ENCODE measurements around the gene PLSCR4.

The PLSCR4 gene

GRCh38 chr3:146195030-146195429 lies 55.9 kb downstream of the PLSCR4 start:
- no peak for DNase-seq (ENCODE audit: low read depth in 2 of 2)

DNA sequence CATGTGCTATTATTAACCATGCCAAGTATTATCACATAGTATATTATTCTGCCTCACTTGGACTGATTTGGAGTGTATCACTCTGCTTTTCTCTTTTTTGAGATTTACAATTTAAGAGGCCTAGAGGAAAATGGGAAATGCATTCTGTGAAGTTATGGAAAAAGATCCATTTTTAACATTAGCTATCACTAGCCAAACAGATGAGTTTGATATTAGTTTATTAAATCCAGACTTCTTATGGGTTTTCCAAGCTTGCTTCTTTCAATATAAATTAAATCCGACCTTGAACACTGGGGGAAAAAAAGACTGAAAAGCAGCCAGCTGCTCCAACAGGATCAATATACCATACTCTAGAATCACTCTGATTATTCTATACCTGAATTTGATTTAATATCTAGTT lies 59.9 kb downstream of the PLSCR4 start:
- DNase-seq (ENCODE audit: low read depth in 2 of 2) = no peak

- DNase-seq (ENCODE audit: low read depth in 2 of 2) = peak in 1 of 2 donors; percentile 0
Observed at GRCh38 chr3:146189519-146190173, 61.3 kb downstream of the PLSCR4 start.

- DNase-seq (ENCODE audit: low read depth in 2 of 2) = no peak
Observed at GRCh38 chr3:146187334-146187950, 63.5 kb downstream of the PLSCR4 start.

DNA sequence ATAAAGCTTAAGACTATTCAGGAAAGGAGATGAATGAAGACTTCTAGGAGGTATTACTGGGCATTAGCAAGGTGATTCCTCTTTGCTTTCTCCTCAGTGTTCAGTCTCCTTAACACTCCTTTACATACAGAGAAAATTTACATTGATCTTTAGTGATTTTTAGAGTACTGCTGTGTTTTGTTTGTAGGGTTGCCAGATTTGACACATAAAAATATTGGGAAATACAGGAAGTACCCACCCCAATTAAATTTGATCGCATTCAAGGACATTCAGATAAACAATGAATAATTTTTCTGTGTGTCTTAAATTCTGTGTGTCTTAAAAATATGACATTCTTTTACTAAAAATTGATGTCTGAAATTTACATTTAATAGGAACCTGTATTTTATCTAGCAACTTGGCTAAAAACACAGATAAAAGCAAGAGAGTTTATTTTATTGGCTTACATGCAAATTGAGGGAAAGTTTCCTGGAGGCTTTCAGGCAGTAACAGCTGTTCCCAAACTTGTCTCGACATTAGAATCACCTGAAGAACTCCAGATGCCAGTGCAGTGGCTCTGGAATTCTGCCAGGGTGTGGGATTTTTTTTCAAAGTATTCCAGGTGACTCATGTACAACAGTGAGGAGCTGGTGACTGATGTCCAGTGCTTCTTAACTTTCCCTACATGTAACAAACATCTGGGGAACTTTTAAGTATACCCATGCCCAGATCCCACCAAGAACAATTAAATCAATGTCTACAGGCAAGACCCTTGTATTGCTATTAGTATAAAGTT lies 66.5 kb downstream of the PLSCR4 start:
- no peak for DNase-seq (ENCODE audit: low read depth in 2 of 2)

GRCh38 chr3:146181216-146181615 lies 69.7 kb downstream of the PLSCR4 start:
- DNase-seq (ENCODE audit: low read depth in 2 of 2) = no peak

DNA sequence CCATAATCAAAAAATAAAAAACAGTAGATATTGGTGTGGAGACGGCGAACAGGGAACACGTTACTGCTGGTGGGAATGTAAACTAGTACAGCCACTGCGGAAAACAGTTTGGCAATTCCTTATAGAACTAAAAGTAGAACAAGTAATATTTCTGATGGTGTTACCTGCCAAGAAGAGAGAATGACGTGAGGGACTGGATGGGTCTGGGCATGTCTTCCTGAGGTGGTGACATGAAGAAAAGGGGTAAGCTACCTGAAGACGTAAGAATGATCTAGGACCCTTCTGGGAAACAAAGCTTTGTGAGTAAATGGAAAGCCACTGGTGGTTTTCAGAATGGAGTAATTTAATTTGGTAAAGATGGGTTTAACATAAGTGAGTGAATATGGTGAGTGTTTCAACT lies 70.5 kb downstream of the PLSCR4 start:
- no peak for DNase-seq (ENCODE audit: low read depth in 2 of 2)

DNA sequence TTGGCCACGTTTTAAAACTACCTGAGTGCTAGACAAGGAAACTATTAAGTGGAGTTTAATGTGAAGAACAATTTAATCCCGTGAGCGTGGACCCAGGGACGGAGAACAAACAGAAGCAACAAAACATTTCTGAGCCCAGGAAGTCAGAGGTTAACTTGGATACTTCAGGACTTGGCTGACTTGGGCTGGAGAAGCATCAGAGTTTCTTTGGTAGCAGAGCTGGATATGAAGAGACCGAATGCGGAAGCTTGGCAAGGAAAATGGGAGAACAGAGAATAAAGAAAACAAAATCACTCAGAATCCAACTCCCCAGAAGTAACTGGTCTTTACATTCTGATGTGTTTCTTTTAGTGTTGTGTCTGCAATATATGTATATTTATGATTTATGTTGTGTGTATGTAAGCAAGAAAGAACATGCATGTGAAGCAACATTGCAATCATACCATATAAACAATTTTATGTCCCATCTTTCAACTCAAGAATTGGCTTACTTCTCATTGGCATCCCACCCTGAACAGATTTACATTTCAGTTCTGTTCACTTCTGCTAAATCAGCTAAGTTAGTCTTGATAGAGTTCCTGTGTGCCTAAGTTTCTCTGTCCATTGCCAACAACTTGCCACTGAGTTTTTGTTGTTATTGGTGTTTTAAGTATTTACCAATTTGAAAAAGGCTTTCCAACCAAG lies 72.8 kb downstream of the PLSCR4 start:
- no peak for DNase-seq (ENCODE audit: low read depth in 2 of 2)

GRCh38 chr3:146177519-146177918 lies 73.4 kb downstream of the PLSCR4 start:
- DNase-seq (ENCODE audit: low read depth in 2 of 2) = no peak

GRCh38 chr3:146177072-146177471 lies 73.8 kb downstream of the PLSCR4 start:
- DNase-seq (ENCODE audit: low read depth in 2 of 2) = no peak

GRCh38 chr3:146172586-146172985 lies 78.3 kb downstream of the PLSCR4 start:
- no peak for DNase-seq (ENCODE audit: low read depth in 2 of 2)

- no peak for DNase-seq (ENCODE audit: low read depth in 2 of 2)
Observed at GRCh38 chr3:146170591-146170990, 80.3 kb downstream of the PLSCR4 start.

- DNase-seq (ENCODE audit: low read depth in 2 of 2) = no peak
Observed at GRCh38 chr3:146169891-146170290, 81.0 kb downstream of the PLSCR4 start.

DNA sequence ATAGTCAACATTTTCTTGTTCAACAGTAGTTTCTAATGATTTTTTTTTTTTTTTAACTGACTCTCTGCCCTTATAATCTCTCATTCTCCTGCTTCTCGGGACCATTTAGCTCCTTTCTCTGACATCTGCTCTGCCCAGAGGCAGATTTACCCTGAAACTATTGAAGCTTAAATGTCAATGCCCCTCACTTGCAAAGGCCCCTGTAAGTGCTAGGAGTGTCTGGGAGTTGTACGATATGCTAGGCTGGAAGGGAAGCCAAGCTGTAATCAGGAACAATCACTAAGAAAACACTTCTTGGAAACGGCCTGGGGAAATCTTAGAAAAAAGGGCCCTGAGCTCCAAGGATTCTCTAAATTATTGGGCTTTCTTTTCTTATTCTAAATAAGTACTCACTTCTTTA lies 84.1 kb downstream of the PLSCR4 start:
- DNase-seq (ENCODE audit: low read depth in 2 of 2) = no peak

GRCh38 chr3:146166415-146166821 lies 84.5 kb downstream of the PLSCR4 start:
- no peak for DNase-seq (ENCODE audit: low read depth in 2 of 2)

- no peak for DNase-seq (ENCODE audit: low read depth in 2 of 2)
Observed at GRCh38 chr3:146165877-146166276, 85.0 kb downstream of the PLSCR4 start.

DNA sequence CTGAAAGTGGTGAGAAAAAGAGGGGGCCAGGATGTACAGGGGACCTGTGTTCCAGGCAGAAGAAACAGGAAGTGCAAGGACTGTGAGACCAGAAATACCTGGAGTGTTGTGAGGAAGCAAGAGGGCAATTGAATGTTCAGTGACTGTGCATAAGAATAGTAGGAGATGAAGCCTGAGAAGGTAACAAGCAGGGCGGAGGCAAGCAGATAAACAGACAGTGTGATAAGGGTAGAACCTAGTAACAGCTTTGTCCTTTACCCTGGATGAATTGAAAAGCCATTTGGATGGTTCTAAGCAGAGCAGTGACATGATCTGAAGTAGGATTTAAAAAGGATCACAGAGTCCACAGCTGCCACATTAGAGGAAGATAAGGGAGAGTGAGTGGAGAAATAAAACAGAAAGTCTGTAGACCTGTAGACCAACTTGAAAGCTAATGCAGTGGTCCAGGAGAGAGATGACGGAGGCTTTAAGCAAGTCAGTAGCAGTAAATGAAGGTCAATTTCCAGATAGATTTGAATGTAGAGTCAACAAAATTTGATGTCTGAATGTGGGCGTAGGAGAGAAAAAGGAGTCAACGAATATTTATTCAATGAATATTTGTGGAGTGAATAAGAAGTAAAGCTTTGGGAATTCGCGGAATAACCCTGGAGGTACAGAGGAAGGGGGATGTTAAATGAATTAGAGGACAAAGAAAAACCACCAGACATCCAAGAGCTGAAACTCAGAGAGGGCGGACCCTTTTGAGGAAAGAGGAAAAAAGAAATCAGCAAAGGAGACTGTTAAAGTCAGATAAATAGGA lies 85.7 kb downstream of the PLSCR4 start:
- DNase-seq (ENCODE audit: low read depth in 2 of 2) = no peak

GRCh38 chr3:146164506-146164905 lies 86.4 kb downstream of the PLSCR4 start:
- DNase-seq (ENCODE audit: low read depth in 2 of 2) = no peak

- DNase-seq (ENCODE audit: low read depth in 2 of 2) = no peak
Observed at GRCh38 chr3:146164071-146164470, 86.8 kb downstream of the PLSCR4 start.

DNA sequence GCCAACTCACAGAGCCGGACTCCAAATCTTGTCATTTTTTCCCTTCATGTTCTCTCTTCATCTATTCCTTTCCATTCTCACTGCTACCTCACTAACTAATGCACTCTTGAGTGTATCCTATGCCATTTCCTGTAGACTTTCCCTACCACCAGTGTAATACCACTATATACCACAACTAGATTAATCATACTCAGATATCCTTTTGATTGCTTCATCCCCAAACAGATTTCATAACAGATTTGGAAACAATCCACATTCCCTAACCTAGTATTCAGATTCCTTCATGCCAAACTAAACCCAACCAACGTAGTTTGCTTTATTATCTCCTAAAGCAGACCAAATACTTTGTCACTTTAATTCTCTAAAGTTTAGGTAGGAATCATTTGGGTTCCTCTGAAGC lies 87.3 kb downstream of the PLSCR4 start:
- no peak for DNase-seq (ENCODE audit: low read depth in 2 of 2)

GRCh38 chr3:146162561-146162960 lies 88.3 kb downstream of the PLSCR4 start:
- no peak for DNase-seq (ENCODE audit: low read depth in 2 of 2)

GRCh38 chr3:146161663-146162002 lies 89.3 kb downstream of the PLSCR4 start:
- no peak for DNase-seq (ENCODE audit: low read depth in 2 of 2)
